ENCODE data around the gene RBM20. TPM values are rescaled to one million over a fixed set of nuclear protein-coding genes. Genes with fewer than 3 reads are reported as not detected.

RBM20 gene
- total and polyA plus RNA-seq, 2 experiments from 2014 or later = 0.05 to 0.17 TPM

GRCh38 chr10:110803239-110803749 lies 159.2 kb downstream of the RBM20 start:
- no peak overlapping the region for H3K4me3 Mint-ChIP-seq
- H3K4me1 Mint-ChIP-seq = peaks cover 6% of the 10 kb centered on the region
- Histone ChIP-seq H3K4me2 (no peak overlapping the region), H3K79me2 (replicated peaks; ENCODE audit: insufficient read depth) (no peaks in the 10 kb centered on the region), H3K27me3 (ENCODE audit: insufficient read depth) (no peaks in the 10 kb centered on the region), H3K4me1 (ENCODE audit: insufficient read depth) (no peaks in the 10 kb centered on the region), H3F3A (replicated peaks; ENCODE audit: low read depth) (no peaks in the 10 kb centered on the region), H2AFZ (no peak overlapping the region), H3K4me3 (no peak overlapping the region), H3K27ac (ENCODE audit: low read depth) (no peak overlapping the region), H3K36me3 (ENCODE audit: insufficient read depth) (no peaks in the 10 kb centered on the region), H4K20me1 (replicated peaks; ENCODE audit: insufficient read depth) (no peaks in the 10 kb centered on the region), H3K9me2 (ENCODE audit: insufficient read depth) (no peaks in the 10 kb centered on the region)
- TF ChIP-seq EZH2phosphoT487 (IDR thresholded peaks at IDR 0.05; ENCODE audit: unreplicated experiment) (no peak), NANOG (IDR thresholded peaks at IDR 0.05; ENCODE audit: borderline replicate concordance) (no peak), CREB1 (CRISPR knock-in tag; IDR thresholded peaks at IDR 0.05; ENCODE audit: low read depth) (no peak), STAT1 (IDR thresholded peaks at IDR 0.05; ENCODE audit: unreplicated experiment) (no peak), JUNB (IDR thresholded peaks at IDR 0.05; ENCODE audit: unreplicated experiment) (no peak), ZNF331 (CRISPR knock-in tag; IDR thresholded peaks at IDR 0.05; ENCODE audit: low read depth) (no peak), CTCF (conservative IDR thresholded peaks at IDR 0.05; ENCODE audit: low read depth in 2 of 2) (no peak), REST (IDR thresholded peaks at IDR 0.05; ENCODE audit: unreplicated experiment) (no peak), POLR2AphosphoS5 (IDR thresholded peaks at IDR 0.05; ENCODE audit: low read depth) (no peak), ZNF462 (CRISPR knock-in tag; IDR thresholded peaks at IDR 0.05) (no peak), ETS1 (IDR thresholded peaks at IDR 0.05) (no peak), EZH2 (IDR thresholded peaks at IDR 0.05; ENCODE audit: low read depth, unreplicated experiment) (no peak)
- DNase-seq (ENCODE audit: low spot score) (no peak), ATAC-seq (no peak)
- H3K36me3 Mint-ChIP-seq (ENCODE audit: low read depth) = no peaks in the 10 kb centered on the region
- no peaks in the 10 kb centered on the region for H3K27me3 Mint-ChIP-seq (ENCODE audit: insufficient read depth, low read depth, poor library complexity)
- no peak overlapping the region for H3K27ac Mint-ChIP-seq
- H3K9me3 Mint-ChIP-seq = no peaks in the 10 kb centered on the region

Measured in GM23338 (cell line).